Gastrocnemius medialis (tissue), 4 donors: ENCODE measurements around the gene DYDC1. TPM values are rescaled to one million over a fixed set of nuclear protein-coding genes. Genes with fewer than 3 reads are reported as not detected.
"Not testable (repeated sequence)": the region's sequence is repeated elsewhere in the genome, so short reads cannot be mapped to it uniquely, and the experiment has no call there.

Source experiments
- ATAC-seq, 2 donors: fragments of 150-250 bp; one replicate each; pipeline ENCODE4 v1.9.1; 2016
- DNase-seq, 2 donors: peaks; one replicate each; pipeline ENCODE4 v3.0.0-alpha.2; 2019
- H3K27ac ChIP-seq, 4 donors: fragments of 200-600 bp; sonication (generic); 1 replicate in 1 of 4; 2 replicates in 3 of 4; pipeline ENCODE4 v1.5.1; 2016 to 2018; ENCODE audit warnings: mild to moderate bottlenecking in 2 of 4, moderate library complexity in 1 of 4
- H3K27me3 ChIP-seq, 3 donors: fragments of 200-600 bp; sonication (generic) in 2 of 3; 1 replicate in 1 of 3; 2 replicates in 2 of 3; pipeline versions ENCODE4 v1.5.1 to v1.6.0; 2016 to 2019; ENCODE audit warnings: mild to moderate bottlenecking in 1 of 3, moderate library complexity in 1 of 3
- H3K36me3 ChIP-seq, 2 donors: fragments of 200-600 bp; sonication (generic) in 1 of 2; one replicate each; pipeline ENCODE4 v1.5.1; 2017 to 2018
- H3K4me1 ChIP-seq, 2 donors: fragments of 200-600 bp; sonication (generic) in 1 of 2; one replicate each; pipeline ENCODE4 v1.5.1; 2016 to 2017; ENCODE audit warnings: mild to moderate bottlenecking in 2 of 2
- H3K4me3 ChIP-seq, 4 donors: fragments of 200-600 bp; sonication (generic) in 3 of 4; 1 replicate in 1 of 4; 2 replicates in 3 of 4; pipeline ENCODE4 v1.5.1; 2016 to 2019; ENCODE audit warnings: mild to moderate bottlenecking in 2 of 4
- H3K9me3 ChIP-seq, 3 donors: fragments of 200-600 bp; sonication (generic) in 2 of 3; 1 replicate in 1 of 3; 2 replicates in 2 of 3; pipeline ENCODE4 v1.5.1; 2016 to 2019
- POLR2A ChIP-seq, 2 donors: fragments of 450-650 bp; IDR thresholded peaks; one replicate each; pipeline ENCODE4 v1.6.1; 2017; ENCODE audit warnings: antibody characterized with exemption in 2 of 2, mild to moderate bottlenecking in 2 of 2, moderate library complexity in 2 of 2
- in situ Hi-C, 4 donors: fragments of 200-750 bp; cut with MboI; loops; one replicate each; pipeline versions ENCODE4 v1.15.0 to v1.8.0; 2017; ENCODE audit warnings: low sequenced_read_pairs in 4 of 4
- intact Hi-C: fragments of 100-400 bp; cut with DNase I; formaldehyde crosslinking; loops from one replicate; pipeline ENCODE4 v1.15.1; 2023; ENCODE audit warnings: low total_unique reads
- total RNA-seq, 4 donors: library from RNA; depleted of rRNA; stranded (reverse); fragments of >200 nt; gene quantifications; one replicate each; pipeline versions ENCODE4 v1.1.0 to v1.2.3, GENCODE V29; 2016
- TF ChIP-seq, protein P1 (sequence below), 5 experiments: fragments of 450-650 bp in 3 of 5; fragments of 200-600 bp in 2 of 5; sonication (generic) in 2 of 5; IDR thresholded peaks in 4 of 5; conservative IDR thresholded peaks in 1 of 5; 1 replicate in 4 of 5; 2 replicates in 1 of 5; pipeline ENCODE4 v1.5.1; 2016 to 2019; ENCODE audit warnings: antibody characterized with exemption in 5 of 5, mild to moderate bottlenecking in 3 of 5, moderate library complexity in 3 of 5

Gene DYDC1
- total RNA-seq, 4 donors from 2014 or later = not detected

DNA sequence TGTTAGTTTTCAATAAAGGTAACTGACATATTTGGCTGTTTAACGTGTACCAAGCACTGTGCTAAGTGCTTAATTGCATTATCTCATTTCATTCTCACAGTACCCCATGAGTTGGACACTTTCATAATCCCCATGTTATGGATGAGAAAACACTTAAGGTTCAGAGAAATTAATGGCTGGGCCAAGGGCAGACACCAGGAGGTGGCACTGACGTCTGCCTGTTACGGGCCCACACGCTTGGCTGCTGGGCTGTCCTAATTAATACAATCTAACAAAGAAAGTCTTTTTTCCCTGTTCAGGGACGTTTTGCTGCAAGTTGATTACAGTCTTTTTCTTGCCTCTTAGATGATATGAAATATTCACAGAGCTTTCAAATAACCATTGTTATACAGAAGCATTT, 16.1 kb upstream of the DYDC1 start:
- DNase-seq (no peak), ATAC-seq (no peak)
- in situ Hi-C loops = no loop called here
- H3K4me3 ChIP-seq = no peak overlapping the region
- H3K27me3 ChIP-seq = no peaks in the 10 kb centered on the region
- H3K9me3 ChIP-seq = no peaks in the 10 kb centered on the region
- H3K4me1 ChIP-seq = no peaks in the 10 kb centered on the region
- no peak overlapping the region for H3K27ac ChIP-seq
- TF ChIP-seq, protein P1, sequence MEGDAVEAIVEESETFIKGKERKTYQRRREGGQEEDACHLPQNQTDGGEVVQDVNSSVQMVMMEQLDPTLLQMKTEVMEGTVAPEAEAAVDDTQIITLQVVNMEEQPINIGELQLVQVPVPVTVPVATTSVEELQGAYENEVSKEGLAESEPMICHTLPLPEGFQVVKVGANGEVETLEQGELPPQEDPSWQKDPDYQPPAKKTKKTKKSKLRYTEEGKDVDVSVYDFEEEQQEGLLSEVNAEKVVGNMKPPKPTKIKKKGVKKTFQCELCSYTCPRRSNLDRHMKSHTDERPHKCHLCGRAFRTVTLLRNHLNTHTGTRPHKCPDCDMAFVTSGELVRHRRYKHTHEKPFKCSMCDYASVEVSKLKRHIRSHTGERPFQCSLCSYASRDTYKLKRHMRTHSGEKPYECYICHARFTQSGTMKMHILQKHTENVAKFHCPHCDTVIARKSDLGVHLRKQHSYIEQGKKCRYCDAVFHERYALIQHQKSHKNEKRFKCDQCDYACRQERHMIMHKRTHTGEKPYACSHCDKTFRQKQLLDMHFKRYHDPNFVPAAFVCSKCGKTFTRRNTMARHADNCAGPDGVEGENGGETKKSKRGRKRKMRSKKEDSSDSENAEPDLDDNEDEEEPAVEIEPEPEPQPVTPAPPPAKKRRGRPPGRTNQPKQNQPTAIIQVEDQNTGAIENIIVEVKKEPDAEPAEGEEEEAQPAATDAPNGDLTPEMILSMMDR (IDR thresholded peaks at IDR 0.05 in 4 of 5, conservative IDR thresholded peaks at IDR 0.05 in 1 of 5) = no peak
- no peak for TF ChIP-seq POLR2A (IDR thresholded peaks at IDR 0.05)
- H3K36me3 ChIP-seq = no peaks in the 10 kb centered on the region
- intact Hi-C loops = no loop called here

DNA sequence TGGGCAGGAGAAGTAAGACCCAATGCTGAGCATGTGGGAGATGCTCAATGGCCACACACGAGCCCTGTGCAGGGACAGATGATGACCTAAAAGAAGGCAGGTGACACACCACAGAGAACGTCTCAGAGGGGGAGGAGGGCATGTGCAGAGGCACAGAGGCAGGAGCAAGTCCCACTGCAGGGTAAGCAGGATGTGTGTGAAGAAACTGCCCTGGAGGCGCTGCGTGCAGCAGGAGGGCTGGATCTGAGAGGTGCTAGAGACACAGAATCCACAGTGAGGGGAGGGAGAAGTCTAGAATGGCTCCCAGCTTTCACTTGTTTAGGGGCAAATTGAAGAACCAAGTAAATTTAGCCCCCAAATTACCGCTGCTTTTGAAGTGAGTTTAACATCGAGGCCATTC, 14.9 kb upstream of the DYDC1 start:
- no peak for ATAC-seq
- Histone ChIP-seq H3K36me3 (no peaks in the 10 kb centered on the region), H3K9me3 (no peaks in the 10 kb centered on the region), H3K4me3 (no peak overlapping the region), H3K4me1 (no peaks in the 10 kb centered on the region), H3K27me3 (no peaks in the 10 kb centered on the region), H3K27ac (no peak overlapping the region)
- in situ Hi-C loops (no loop called here), intact Hi-C loops (no loop called here)
- DNase-seq = no peak
- TF ChIP-seq, protein P1 (IDR thresholded peaks at IDR 0.05 in 4 of 5, conservative IDR thresholded peaks at IDR 0.05 in 1 of 5) = no peak

DNA sequence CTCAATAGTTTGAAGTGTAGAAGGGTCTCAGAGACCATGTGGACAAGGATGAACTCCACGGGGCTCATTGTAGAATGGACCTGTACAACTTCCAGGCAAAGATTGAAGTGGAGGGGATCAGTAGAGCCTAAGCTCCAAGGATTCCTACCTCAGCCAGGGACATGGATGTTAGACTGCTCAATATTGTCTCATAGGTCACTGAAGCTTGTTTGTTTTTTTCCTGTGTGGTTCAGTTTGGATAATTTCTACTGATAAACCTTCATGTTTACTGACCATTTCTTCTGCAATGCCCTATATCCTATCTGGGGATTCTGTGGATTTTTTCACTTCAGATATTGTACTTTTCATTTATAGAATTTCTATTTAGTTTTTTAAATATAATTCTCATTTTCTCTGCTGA, 9.0 kb upstream of the DYDC1 start:
- DNase-seq (no peak), ATAC-seq (no peak)
- Histone ChIP-seq H3K4me3 (no peak overlapping the region), H3K4me1 (no peaks in the 10 kb centered on the region), H3K9me3 (no peaks in the 10 kb centered on the region), H3K27me3 (no peaks in the 10 kb centered on the region), H3K36me3 (no peaks in the 10 kb centered on the region), H3K27ac (no peak overlapping the region)
- in situ Hi-C loops (no loop called here), intact Hi-C loops (no loop called here)
- no peak for TF ChIP-seq POLR2A (IDR thresholded peaks at IDR 0.05)
- TF ChIP-seq, protein P1 (IDR thresholded peaks at IDR 0.05 in 4 of 5, conservative IDR thresholded peaks at IDR 0.05 in 1 of 5) = no peak

DNA sequence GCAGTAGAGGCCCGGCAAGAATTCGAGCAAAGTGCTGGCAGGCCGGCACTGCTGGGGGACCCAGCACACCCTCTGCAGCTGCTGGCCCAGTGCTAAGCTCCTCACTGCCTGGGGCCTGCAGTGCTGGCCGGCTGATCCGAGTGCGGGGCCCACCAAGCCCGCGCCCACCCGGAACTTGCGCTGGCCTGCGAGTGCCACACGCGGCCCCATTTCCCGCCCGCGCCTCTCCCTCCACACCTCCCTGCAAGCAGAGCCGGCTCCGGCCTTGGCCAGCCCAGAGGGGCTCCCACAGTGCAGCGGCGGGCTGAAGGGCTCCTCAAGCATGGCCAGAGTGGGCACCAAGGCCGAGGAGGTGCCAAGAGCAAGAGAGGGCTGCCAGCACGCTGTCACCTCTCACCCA, 3.1 kb upstream of the DYDC1 start:
- Histone ChIP-seq H3K36me3 (no peaks in the 10 kb centered on the region), H3K27ac (no peak overlapping the region), H3K9me3 (no peaks in the 10 kb centered on the region), H3K4me3 (no peak overlapping the region), H3K4me1 (no peaks in the 10 kb centered on the region), H3K27me3 (peaks cover 11 to 17% (median 16%) of the 10 kb centered on the region in 3 donors)
- intact Hi-C loops = no loop called here
- in situ Hi-C loops = no loop called here
- TF ChIP-seq, protein P1 (IDR thresholded peaks at IDR 0.05 in 4 of 5, conservative IDR thresholded peaks at IDR 0.05 in 1 of 5) = no peak
- TF ChIP-seq POLR2A (IDR thresholded peaks at IDR 0.05) = no peak
- DNase-seq = no peak
- ATAC-seq = no peak

DNA sequence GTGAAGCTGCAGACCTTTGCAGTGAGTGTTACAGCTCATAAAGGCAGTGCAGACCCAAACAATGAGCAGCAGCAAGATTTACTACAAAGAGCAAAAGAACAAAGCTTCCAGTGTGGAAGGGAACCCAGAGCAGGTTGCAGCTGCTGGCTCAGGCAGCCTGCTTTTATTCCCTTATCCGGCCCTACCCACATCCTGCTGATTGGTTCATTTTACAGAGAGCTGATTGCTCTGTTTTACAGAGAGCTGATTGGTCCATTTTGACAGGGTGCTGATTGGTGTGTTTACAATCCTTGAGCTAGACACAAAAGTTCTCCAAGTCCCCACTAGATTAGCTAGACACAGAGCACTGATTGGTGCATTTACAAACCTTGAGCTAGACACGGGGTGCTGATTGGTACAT, 2.4 kb upstream of the DYDC1 start:
- H3K4me3 ChIP-seq, DNase-seq, H3K27ac ChIP-seq, intact Hi-C loops, H3K9me3 ChIP-seq, in situ Hi-C loops, H3K36me3 ChIP-seq, ATAC-seq, H3K4me1 ChIP-seq: not testable (repeated sequence)
- H3K27me3 ChIP-seq = peaks cover 11 to 17% (median 16%) of the 10 kb centered on the region in 3 donors
